Measurements from ENCODE around the gene OR10G2.
A peak's percentile ranks its signal among the peaks of the same experiment; 100 is the strongest.

The OR10G2 gene

GRCh38 chr14:21668377-21668776 is 33.6 kb upstream of the OR10G2 start:
- peak; percentile 33 for DNase-seq (ENCODE audit: low read depth)
- TF ChIP-seq CTCF (IDR thresholded peaks at IDR 0.05; ENCODE audit: control insufficient read depth, extremely low read depth, insufficient read depth) = no peak
- no peak overlapping the region for H3K4me3 ChIP-seq (ENCODE audit: low read depth, low read length)

GRCh38 chr14:21656980-21657379 is 22.2 kb upstream of the OR10G2 start:
- H3K4me3 ChIP-seq (ENCODE audit: low read depth, low read length) = no peak overlapping the region
- no peak for TF ChIP-seq CTCF (IDR thresholded peaks at IDR 0.05; ENCODE audit: control insufficient read depth, extremely low read depth, insufficient read depth)
- DNase-seq (ENCODE audit: low read depth) = no peak

DNA sequence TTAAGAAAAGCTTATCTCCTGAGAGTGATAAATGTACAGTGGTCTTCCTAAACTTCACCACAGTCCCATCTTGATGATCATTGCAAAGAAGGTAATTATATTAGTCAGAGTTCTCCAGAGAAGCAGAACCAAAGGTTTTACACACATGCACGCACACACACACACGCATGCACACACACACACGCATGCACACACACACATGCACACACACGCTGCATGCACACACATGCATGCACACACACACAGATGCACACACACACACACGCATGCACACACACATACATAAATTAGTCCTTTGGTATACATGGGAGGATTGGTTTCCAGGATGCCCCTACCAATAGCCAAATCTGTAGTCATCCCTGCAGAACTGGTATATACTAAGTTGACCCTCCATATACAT is 19.5 kb upstream of the OR10G2 start:
- H3K4me3 ChIP-seq (ENCODE audit: low read depth, low read length) = no peak overlapping the region
- no peak for DNase-seq (ENCODE audit: low read depth)
- TF ChIP-seq CTCF (IDR thresholded peaks at IDR 0.05; ENCODE audit: control insufficient read depth, extremely low read depth, insufficient read depth) = no peak

DNA sequence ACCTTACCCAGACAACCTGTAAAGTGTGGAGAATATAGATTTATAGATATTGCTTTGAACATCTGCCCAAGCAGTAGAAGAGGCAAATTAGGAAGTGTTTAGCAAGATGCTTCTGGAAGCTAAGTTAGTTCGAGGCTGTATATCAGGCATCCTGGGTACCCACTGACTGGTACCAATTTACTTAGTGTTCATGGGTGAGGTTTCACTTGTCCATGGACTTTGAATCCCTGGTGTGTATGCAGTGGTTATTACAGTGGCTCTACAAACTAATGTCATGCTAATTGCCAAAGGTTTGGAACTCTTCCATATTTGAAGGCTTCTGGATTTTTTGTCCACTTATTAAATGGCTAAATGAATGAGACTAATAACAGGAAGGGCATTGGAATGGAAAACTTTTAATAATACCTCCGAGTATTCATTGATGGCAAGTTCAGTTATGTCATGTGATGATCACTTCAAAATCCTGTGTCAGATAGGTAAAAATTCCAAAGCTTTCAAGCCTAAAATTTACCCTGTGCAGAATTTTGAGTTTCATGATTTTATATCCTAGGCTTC is 18.7 kb upstream of the OR10G2 start, which contains the start of gene OR4E2:
Gene OR4E2, plus strand, starts transcription at position 505 of the 555 bp plus-strand sequence. CDS start 11,248 bp downstream, outside the sequence.
- DNase-seq (ENCODE audit: low read depth) = no peak
- TF ChIP-seq CTCF (IDR thresholded peaks at IDR 0.05; ENCODE audit: control insufficient read depth, extremely low read depth, insufficient read depth) = no peak
- H3K4me3 ChIP-seq (ENCODE audit: low read depth, low read length) = no peak within 1 kb of the TSS

DNA sequence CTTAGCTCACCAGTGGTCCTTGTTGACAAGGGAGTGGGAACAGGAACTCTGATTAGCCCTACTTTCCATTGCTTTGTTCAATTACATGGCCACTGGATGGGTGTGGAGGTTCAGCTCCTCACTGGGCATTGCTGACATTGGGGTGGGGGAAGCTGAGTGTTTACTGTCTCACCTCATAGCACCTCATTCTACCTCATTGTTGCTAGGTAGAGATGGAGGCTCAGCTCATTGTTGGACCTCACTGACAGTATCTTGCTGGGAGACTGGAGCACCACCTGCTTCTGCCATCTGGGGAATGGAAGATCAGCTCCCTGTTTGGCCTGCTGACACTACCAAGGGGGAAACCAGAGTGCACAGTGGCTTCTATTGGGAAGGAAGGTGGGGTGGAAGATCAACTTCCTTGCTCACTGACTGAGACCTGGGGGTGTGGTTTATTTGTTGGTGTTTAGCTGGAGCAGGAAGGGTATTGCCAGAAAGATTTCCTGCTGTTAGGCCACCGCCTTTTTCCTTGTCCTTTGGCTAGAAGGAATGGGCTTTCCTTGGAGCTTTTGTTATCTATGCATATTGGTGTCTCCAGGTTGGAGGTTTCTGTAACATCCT is 17.6 kb upstream of the OR10G2 start:
- no peak for DNase-seq (ENCODE audit: low read depth)
- no peak for TF ChIP-seq CTCF (IDR thresholded peaks at IDR 0.05; ENCODE audit: control insufficient read depth, extremely low read depth, insufficient read depth)
- H3K4me3 ChIP-seq (ENCODE audit: low read depth, low read length) = no peak overlapping the region

GRCh38 chr14:21647380-21647779 is 12.6 kb upstream of the OR10G2 start:
- peak; percentile 94 for DNase-seq (ENCODE audit: low read depth)
- TF ChIP-seq CTCF (IDR thresholded peaks at IDR 0.05; ENCODE audit: control insufficient read depth, extremely low read depth, insufficient read depth) = 0 out of 2 replicates have a peak, but pooled peaks have one; percentile 2
- H3K4me3 ChIP-seq (ENCODE audit: low read depth, low read length) = no peak overlapping the region

- no peak for DNase-seq (ENCODE audit: low read depth)
- H3K4me3 ChIP-seq (ENCODE audit: low read depth, low read length) = no peak overlapping the region
- TF ChIP-seq CTCF (IDR thresholded peaks at IDR 0.05; ENCODE audit: control insufficient read depth, extremely low read depth, insufficient read depth) = no peak
Measured at GRCh38 chr14:21643407-21643806, 8.7 kb upstream of the OR10G2 start.

All from LNCaP clone FGC (cell line).